GM18867 (cell line): Measurements from ENCODE around the gene MAGI2.
"Not testable (repeated sequence)": the region's sequence is repeated elsewhere in the genome, so short reads cannot be mapped to it uniquely, and the experiment has no call there.

Source experiments
- ATAC-seq: cut with Tn5 transposase; IDR thresholded peaks from one replicate; pipeline ENCODE4 v1.9.1; 2021; ENCODE audit warnings: mild to moderate bottlenecking, moderate library complexity; ENCODE audit not compliant: unreplicated experiment

Gene MAGI2

GRCh38 chr7:78514634-78515033 lies 938.8 kb downstream of the MAGI2 start:
- ATAC-seq = no peak

GRCh38 chr7:78510580-78511188 lies 942.8 kb downstream of the MAGI2 start:
- peak; percentile 88 for ATAC-seq

GRCh38 chr7:78503301-78503700 lies 950.2 kb downstream of the MAGI2 start:
- ATAC-seq = not testable (repeated sequence)

GRCh38 chr7:78501064-78501463 lies 952.4 kb downstream of the MAGI2 start:
- no peak for ATAC-seq

- no peak for ATAC-seq
These were observed 953.5 kb downstream of the MAGI2 start for GRCh38 chr7:78499971-78500370.

GRCh38 chr7:78499283-78499682 lies 954.2 kb downstream of the MAGI2 start:
- ATAC-seq = no peak

GRCh38 chr7:78497728-78498427 lies 955.6 kb downstream of the MAGI2 start:
- no peak for ATAC-seq

GRCh38 chr7:78496096-78496630 lies 957.3 kb downstream of the MAGI2 start:
- no peak for ATAC-seq

- no peak for ATAC-seq
These were observed 960.1 kb downstream of the MAGI2 start for GRCh38 chr7:78493401-78493800.

GRCh38 chr7:78492146-78492545 lies 961.3 kb downstream of the MAGI2 start:
- ATAC-seq = no peak

- no peak for ATAC-seq
These were observed 962.9 kb downstream of the MAGI2 start for GRCh38 chr7:78490524-78490923.

- ATAC-seq = no peak
These were observed 963.8 kb downstream of the MAGI2 start for GRCh38 chr7:78489476-78490240.

- ATAC-seq = no peak
These were observed 966.0 kb downstream of the MAGI2 start for GRCh38 chr7:78487464-78487863.

- no peak for ATAC-seq
These were observed 974.1 kb downstream of the MAGI2 start for GRCh38 chr7:78479348-78479747.

- ATAC-seq = no peak
These were observed 976.5 kb downstream of the MAGI2 start for GRCh38 chr7:78476851-78477405.

GRCh38 chr7:78473571-78474301 lies 979.7 kb downstream of the MAGI2 start:
- no peak for ATAC-seq

- ATAC-seq = no peak
These were observed 980.4 kb downstream of the MAGI2 start for GRCh38 chr7:78473021-78473420.

- no peak for ATAC-seq
These were observed 980.9 kb downstream of the MAGI2 start for GRCh38 chr7:78472519-78472918.

- ATAC-seq = no peak
These were observed 987.6 kb downstream of the MAGI2 start for GRCh38 chr7:78465894-78466293.

- ATAC-seq = no peak
These were observed 990.4 kb downstream of the MAGI2 start for GRCh38 chr7:78463039-78463438.

- no peak for ATAC-seq
These were observed 1002.8 kb downstream of the MAGI2 start for GRCh38 chr7:78450706-78451105.
